GM19240 (cell line): ENCODE measurements around the gene GLOD5.

Experiments
- DNase-seq: peaks from one replicate; pipeline ENCODE4 v3.0.0; 2011; ENCODE audit warnings: low spot score; ENCODE audit not compliant: insufficient read length

GLOD5 gene

DNA sequence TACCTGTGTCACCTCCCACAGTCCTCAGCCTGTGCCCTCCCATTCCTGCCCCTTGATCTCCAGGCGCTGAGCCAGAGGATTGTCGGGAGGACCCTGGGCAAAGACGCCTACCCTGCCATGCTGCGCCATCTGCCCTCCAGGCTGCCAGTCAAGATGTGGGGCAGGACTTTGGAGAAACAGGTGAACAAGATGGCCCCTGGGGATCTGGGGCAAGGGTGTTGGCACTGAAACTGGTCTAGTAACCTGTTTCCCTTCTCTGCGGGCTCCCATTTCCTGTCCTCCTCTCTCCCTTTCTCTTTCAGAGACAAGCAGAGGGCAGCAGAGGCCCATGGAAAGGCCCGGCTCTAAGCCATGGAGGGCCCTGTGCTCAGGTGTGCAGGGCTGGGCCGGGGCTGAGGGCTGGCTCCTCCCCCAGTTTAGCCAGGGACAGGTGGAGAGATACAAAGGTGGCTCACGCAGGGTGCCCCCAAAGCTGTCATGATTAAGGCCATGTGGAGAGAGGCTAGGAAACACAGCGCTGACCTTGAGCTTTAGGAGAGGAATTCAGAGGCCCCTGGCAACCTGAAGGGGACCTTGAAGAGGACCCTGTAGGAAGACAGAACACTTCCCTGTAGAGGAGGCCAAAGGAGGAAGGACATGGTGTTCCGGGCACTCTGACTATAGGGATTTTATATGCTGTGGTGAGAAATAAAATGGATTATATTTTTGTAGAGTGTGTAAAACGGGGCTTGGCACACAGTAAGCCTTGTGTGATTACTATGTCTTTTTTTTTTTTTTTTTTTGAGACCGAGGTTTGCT, at the start of gene GLOD5:
Gene GLOD5, plus strand, starts transcription at position 74 of the 798 bp plus-strand sequence. Its CDS starts 44 bp downstream, at position 118.
- DNase-seq = no peak

DNA sequence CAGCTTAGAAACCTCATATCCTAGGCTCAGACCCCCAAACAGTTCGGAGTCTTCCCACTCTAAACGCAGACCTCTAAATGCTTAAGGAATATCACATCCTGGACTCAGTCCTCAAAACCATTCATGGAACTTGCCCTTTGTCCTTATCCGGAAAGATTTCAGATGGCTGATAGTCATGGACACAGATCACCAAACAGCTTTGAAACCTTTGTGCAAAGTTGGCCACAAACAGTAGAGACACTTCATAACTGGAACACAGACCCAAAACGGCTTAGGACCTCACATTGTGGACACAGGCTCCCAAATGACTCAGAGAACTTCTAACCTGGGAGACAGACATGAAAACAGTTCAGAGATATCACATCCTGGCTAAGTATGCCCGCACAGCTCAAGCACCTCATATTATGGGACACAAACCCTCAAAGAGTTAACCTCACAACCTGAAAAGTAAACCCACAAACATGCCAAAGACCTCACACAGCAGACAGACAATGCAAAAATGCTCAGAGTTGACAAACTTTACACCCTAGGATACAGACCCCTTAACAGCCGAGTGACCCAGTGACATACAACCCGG, 49.5 kb upstream of the GLOD5 start:
- DNase-seq = no peak

DNA sequence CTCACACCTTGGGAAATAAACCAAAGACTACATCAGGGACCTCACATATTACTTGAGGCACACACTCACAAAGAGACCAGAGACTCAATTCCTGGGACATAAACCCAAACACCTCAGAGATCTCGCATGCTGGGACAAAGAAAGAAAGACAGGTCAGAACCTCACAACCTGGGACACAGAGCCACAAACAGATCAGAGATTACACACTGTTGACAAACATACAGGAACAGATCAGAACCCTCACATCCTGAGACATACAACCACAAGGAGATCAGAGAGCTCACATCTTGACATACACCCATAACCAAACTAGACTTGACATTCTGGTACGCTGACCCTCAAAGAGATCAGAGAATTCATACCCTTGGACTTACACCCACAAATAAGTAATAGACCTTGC, 47.7 kb upstream of the GLOD5 start:
- DNase-seq = no peak

DNA sequence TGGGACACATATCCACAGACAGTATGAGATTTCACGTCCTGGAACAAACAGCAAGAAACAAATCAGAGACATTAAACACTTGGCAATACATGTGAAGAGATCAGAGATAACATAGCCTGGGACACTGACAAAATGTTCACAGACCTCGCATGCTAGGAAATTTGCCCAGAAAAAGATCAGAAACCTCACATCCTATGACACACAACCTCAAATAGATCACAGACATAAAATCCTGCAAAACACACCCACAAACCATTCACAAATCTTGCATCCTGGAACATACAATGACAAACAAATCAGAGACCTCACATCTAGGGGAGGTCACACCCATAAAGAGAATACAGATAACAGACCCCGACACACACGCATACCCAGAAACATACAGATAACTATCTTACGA, 47.0 kb upstream of the GLOD5 start:
- DNase-seq = no peak

DNA sequence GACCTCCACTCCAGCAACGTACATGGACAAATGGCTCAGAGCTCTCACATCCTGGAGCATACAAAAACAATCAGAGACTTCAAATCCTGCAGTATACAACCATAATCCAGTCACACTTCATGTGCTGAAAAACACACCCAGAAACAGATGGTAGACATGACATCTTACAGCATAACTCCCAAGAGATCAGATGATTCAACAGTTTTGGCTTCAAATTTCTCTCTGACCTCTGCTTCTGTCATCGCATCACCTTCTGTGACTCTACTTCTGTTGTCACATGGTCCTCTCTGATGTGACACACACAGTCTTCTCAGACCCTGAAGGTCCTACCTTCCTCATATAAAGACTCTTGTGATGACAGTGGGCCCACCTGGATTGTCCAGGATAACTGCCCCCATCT, 46.5 kb upstream of the GLOD5 start:
- DNase-seq = no peak

DNA sequence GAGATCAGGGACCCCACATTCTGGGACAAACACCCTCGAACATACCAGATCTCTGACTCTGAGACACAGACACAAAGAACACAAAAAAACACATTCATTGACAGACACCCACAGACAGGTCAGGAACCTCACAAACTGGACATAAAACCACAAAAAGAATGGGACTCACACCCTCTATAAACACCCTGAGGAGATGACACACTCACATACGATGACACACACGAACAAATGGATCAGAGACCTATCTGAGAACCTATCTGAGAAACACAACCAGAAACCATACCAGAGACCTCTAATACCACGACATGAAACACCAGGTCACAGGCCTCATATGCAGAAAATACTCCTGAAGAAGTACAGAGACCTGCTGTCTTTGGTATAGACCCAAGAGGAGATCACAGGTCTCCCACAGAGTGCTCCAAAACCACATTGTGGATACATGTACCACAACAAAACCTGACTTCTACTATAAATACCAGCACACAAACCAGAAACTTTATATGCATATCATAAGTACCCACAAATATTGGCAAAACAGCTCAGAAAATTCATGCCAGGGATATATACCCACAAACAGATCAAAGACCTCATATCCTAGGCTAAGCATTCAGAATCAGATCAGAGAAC, 45.6 kb upstream of the GLOD5 start:
- DNase-seq = no peak

DNA sequence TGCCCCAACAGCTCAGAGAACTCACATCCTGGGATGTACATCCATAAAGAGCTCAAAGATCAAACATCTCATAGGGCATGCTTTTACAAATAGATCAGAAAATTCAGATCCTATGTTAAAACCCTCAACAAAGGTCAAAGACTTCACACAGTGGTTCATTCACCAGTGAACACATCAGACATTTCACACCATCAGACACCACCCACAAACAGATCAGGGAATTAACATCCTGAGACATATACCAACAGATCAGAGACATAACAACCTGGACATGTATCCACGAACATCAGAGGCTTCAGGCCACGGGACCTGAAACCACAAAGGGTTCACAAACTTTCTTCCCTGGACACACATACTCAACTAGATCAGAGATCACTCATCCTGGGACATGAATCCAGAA, 41.6 kb upstream of the GLOD5 start:
- no peak for DNase-seq

DNA sequence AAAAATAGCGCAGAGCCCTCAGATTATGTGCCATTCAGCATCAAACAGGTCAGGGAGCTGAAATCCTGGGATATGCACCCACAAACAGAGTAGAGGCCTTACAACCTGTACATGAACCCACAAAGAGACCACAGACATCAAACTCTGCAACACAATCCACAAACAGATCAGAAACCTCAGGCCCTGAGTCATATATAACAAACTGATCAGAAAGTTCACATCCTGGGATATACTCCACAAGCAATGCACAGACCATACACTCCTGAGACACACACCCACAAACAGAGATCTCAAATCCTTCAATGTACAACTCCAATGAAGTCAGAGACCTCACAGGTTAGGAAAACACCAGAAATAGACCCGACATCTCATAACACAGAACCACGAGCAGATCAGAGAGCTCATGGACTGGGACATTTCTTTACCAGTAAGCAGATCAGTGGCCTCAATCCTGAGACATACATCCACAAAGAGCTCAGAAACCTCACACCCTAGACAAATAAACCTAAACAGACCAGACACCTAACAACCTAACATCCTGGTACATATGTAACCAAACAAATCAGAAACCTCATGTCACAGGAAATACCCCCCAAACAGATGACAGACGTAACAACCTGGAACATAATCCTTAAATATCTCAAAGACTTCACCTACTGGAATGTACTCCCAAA, 40.8 kb upstream of the GLOD5 start:
- no peak for DNase-seq

DNA sequence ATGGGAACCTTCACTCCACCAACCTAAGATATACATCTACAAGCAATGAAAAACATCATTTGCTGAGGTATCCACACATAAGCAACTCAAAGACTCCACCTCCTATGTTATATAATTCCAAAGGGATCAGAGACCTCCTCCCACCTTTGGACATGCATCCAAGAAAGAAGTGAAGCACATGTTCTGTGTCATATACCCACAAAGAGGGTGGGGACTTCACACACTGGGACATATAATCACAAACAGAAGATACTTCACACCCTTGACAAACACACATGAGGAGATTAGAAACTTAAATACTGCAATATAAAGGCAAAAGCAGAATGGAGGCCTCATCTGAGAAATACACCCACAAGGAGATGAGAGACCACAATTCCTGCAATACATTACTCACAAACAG, 39.6 kb upstream of the GLOD5 start:
- DNase-seq = no peak

DNA sequence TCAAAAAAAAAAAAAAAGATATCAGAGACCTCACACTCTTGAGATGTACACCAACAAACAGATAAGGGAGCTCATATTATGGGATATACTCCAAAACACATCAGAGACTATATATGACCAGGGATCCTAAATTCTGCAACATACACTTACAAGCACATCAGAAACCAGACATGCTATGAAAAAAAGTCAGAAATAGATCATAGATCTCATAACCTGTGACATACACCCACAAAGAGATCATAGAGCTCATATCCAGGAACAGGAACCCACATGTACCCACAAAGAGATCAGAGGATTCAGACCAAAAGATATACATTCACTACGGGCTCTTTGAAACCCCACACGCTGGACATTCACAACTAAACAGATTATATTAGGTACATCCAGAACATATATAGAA, 35.0 kb upstream of the GLOD5 start:
- DNase-seq = no peak

DNA sequence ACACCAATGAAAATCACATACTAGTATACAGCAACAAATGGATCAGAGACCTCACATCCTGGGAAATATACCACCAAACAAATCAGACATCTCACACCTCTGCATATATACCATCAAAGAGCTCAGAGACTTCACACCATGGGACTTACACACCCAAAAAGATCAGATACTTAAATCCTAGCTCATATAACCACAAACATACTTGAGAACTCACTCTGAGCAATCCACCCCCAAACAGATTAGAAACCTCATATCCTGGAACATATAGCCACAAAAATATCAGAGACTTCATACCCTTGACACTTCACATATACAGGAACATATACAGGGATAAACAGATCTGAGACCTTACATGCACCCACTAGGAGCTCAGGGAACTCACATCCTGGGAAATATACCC, 32.9 kb upstream of the GLOD5 start:
- no peak for DNase-seq

DNA sequence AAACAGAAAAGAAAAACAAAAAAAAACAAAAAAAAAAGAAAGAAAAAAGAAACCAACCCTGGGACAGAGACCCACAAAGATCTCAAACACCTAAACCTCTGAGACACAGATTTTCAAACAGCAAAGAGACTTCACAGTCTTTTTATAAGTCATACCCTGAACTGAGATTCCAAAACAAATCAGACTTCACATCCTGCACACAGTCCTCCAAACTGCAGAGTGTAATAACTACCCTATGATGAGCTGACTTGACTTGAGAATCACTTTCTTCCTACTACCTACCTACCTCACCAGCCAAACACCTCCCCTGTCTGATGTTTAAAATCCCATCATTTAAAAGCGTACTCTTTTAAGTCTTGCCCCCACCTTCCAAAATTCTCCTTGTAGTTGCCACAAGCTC, 25.2 kb upstream of the GLOD5 start:
- DNase-seq = no peak

DNA sequence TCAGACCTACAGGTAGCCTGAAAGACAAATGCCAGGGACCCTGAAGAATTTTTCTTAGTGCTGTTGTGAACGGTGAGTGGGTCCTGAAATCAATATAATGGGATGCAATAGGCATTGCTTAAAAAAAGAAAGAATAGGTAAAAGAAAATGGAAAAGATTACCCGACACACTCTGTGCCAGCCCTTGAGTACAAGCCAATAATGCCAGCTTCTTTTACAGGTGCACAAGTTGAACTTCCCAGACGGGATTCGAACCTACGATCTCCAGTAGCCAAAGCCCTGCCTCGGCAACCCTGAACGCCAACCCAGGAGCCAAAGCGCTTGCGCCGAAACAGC, 24.7 kb upstream of the GLOD5 start:
- DNase-seq = no peak

DNA sequence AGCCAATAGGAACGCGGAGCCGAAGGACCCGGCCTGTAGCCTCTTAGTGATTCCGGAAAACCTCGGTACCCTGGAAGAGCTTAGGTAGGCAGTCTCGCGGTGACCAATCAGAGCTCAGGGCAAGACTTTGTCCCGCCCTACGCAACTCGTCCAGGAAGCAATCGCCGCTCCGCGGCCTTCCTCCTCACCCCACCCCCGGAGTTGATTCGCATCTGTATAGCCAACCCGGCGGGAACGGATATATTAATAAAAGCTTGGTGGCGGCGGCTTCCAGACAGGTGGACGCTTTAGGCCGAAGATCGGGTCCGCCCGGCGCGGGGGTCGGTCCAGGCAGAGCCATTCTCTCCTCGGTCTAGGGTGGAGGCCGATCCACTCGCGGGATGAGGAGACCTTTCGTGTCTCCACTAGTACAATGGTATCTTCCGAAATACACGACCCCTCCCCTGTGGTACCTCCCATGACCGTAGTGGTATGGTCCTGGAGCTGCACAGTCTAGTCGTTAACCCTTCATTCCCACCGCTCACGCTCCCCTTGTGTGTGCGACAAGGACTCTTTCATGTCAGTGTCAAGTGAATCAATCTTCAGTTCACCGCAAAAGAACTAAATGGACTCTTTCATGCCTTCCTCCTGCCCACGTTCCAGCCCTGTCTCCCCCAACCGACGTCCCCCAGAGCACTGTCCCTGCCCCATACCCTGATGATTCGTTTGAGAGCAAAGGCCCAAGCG, 24.2 kb upstream of the GLOD5 start:
- DNase-seq = peak; percentile 83

DNA sequence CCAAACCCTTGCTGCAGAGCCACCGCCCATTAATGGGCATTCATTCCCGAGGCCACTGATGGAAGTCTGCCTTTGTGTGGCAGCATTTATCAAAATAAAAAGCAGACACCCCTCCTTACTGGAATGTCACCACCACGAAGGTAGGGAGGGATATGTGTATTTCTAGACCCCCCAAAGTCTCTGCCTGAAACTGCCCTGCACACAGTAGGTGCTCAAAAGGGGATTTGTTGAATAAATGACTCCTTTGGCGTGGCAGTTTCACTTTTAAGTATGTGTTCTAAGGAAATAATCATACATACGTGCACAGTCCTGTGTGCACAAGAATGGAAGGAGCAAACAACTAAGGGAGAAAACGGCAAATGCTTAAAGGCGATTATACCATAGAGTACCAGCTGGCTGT, 23.6 kb upstream of the GLOD5 start:
- no peak for DNase-seq

DNA sequence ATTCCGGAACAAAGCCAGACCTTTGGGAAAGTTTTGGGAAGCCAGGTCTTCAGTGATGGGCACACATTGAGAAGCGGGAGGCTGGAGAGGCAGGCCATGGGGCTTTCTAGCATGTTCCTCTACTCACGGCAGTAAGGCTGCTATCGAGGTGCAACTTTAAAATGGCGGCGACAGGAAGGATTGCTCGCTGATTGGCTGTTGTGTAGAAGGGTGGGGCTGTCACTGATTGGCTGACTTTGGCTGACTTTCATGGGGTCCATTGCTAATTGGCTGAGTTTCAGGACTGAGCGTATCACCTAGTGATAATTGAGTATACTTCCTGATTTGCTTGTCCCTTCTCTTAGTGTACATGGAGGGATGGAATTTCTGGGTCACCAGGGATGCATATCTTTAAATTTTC, 19.7 kb upstream of the GLOD5 start:
- DNase-seq = no peak

DNA sequence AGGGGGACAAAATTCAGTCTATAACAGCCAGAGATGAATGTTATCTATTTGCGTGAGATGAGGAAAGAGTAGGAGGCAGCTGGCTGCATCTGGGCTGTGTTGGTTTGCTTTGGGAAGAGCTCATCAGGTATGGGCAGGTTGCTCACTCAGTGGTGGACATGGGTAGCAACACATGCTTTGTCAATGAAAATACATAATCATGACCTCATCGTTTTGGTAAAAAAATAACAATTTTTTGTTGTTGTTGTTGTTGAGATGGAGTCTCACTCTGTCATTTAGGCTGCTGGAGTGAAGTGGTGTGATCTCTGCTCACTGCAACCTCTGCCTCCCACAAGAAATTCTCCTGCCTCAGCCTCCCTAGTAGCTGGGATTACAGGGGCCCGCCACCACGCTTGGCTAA, 16.3 kb upstream of the GLOD5 start:
- DNase-seq = no peak

DNA sequence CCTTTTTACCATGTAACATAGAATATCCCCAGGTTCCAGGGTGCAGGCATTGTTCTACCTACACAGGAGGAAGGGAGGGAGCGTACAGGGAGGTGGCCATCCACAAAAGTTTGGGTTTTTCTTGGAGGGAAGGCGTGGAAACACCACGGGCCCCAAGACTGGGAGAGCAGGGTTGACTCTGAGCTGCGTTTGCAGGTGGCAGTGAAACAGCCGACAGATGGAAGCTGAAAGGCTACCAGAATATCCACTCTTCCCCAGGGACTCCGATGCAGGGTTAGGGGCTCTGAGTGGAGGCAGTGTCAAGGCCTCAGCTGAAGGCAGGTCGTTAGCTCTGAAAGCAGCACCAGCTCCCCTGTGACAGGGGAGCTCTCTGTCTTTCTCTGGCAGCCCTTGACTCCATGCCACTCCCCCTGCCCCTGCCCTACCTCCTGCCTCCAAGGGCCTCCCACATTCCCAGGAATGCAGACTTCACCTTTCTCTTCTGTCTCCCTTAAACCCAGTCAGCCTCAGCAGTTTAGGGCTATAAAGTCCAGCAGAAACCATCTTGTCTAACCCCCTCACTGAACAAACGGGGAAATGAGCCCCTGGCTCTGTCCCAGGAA, 14.0 kb upstream of the GLOD5 start:
- no peak for DNase-seq

DNA sequence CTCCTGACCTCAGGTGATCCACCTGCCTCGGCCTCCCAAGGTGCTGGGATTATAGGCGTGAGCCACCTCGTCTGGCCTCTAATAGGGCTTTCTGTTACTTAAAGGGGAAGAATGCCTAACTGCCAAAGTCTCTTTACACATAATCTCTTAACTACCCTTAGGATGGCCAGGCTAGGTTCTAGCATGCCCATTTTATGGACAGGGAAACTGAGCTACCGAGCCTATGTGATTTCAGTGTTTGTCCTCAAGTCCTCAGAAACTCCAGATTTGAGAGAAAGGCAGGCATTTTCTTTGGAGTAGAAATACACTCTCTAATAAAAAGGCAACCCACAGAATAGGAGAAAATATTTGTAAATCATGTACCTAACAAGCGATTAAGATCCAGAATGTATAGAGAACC, 12.4 kb upstream of the GLOD5 start:
- no peak for DNase-seq

DNA sequence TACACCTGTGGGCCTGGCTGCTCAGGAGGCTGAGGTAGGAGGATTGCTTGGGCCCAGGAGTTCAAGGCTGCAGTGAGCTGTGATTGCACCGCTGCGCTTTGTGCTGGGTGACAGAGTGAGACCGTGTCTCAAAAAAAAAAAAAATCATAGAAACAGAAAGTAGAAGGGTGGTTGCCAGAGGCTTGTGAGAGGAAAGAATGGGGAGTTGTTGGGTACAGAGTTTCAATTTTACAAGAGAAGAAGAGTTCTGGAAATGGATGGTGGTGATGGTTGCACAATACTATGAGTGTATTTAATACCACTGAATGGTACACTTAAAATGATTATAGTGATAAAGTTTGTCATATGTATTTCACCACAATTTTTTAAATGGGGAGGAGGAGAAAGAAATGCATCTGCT, 10.2 kb upstream of the GLOD5 start:
- DNase-seq = no peak

DNA sequence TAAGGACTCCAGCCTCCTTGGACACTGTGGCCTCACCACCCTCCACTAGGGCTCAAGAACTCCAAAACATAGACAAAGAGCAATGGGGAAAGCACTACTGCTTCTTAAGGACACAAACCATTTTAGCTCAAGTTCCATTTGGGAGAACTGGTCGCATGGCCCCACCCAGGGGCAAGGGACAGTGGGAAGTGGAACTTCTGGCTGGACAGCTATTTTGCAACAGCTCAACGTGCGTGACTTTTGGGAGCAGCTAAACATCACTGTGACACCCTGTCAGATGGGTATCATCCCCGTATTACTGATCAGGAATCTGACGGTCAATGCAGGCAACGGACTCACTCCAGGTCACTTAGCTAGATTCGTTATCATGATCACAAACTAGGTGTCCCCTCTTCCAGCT, 9.0 kb upstream of the GLOD5 start:
- no peak for DNase-seq
